ENCODE results near the gene BARX1. TPM values are rescaled to one million over a fixed set of nuclear protein-coding genes. Genes with fewer than 3 reads are reported as not detected.

BARX1 gene
- total RNA-seq, 1 donor from 2014 or later: not detected

- Histone ChIP-seq H3K4me3 (ENCODE audit: low read depth, low read length) (no peak overlapping the region), H3K36me3 (ENCODE audit: control insufficient read depth, insufficient read depth, low read length) (no peaks in the 10 kb centered on the region), H3K27me3 (ENCODE audit: control insufficient read depth, insufficient read depth, low read length) (peaks cover 12% of the 10 kb centered on the region)
- DNase-seq (ENCODE audit: low read depth): no peak
- no peak for TF ChIP-seq CTCF (IDR thresholded peaks at IDR 0.05; ENCODE audit: insufficient read depth, low read length, poor library complexity, severe bottlenecking)
Measured at GRCh38 chr9:93908591-93909241, 46.4 kb downstream of the BARX1 start.

GRCh38 chr9:93907551-93908199 is 47.5 kb downstream of the BARX1 start:
- TF ChIP-seq CTCF (IDR thresholded peaks at IDR 0.05; ENCODE audit: insufficient read depth, low read length, poor library complexity, severe bottlenecking): no peak
- DNase-seq (ENCODE audit: low read depth): no peak
- Histone ChIP-seq H3K4me3 (ENCODE audit: low read depth, low read length) (no peak overlapping the region), H3K27me3 (ENCODE audit: control insufficient read depth, insufficient read depth, low read length) (peaks cover 12% of the 10 kb centered on the region), H3K36me3 (ENCODE audit: control insufficient read depth, insufficient read depth, low read length) (no peaks in the 10 kb centered on the region)

- peaks cover 6% of the 10 kb centered on the region for H3K27me3 ChIP-seq (ENCODE audit: control insufficient read depth, insufficient read depth, low read length)
- no peak for DNase-seq (ENCODE audit: low read depth)
- H3K4me3 ChIP-seq (ENCODE audit: low read depth, low read length): no peak overlapping the region
- TF ChIP-seq CTCF (IDR thresholded peaks at IDR 0.05; ENCODE audit: insufficient read depth, low read length, poor library complexity, severe bottlenecking): no peak
- H3K36me3 ChIP-seq (ENCODE audit: control insufficient read depth, insufficient read depth, low read length): no peaks in the 10 kb centered on the region
Measured at GRCh38 chr9:93906195-93906880, 48.8 kb downstream of the BARX1 start.

GRCh38 chr9:93905473-93906133 is 49.6 kb downstream of the BARX1 start:
- DNase-seq (ENCODE audit: low read depth): no peak
- H3K4me3 ChIP-seq (ENCODE audit: low read depth, low read length): no peak overlapping the region
- H3K27me3 ChIP-seq (ENCODE audit: control insufficient read depth, insufficient read depth, low read length): peaks cover 5% of the 10 kb centered on the region
- TF ChIP-seq CTCF (IDR thresholded peaks at IDR 0.05; ENCODE audit: insufficient read depth, low read length, poor library complexity, severe bottlenecking): no peak
- no peaks in the 10 kb centered on the region for H3K36me3 ChIP-seq (ENCODE audit: control insufficient read depth, insufficient read depth, low read length)

- no peak for DNase-seq (ENCODE audit: low read depth)
- no peak overlapping the region for H3K4me3 ChIP-seq (ENCODE audit: low read depth, low read length)
- H3K36me3 ChIP-seq (ENCODE audit: control insufficient read depth, insufficient read depth, low read length): no peaks in the 10 kb centered on the region
- TF ChIP-seq CTCF (IDR thresholded peaks at IDR 0.05; ENCODE audit: insufficient read depth, low read length, poor library complexity, severe bottlenecking): no peak
- peaks cover 5% of the 10 kb centered on the region for H3K27me3 ChIP-seq (ENCODE audit: control insufficient read depth, insufficient read depth, low read length)
Measured at GRCh38 chr9:93904649-93905472, 50.3 kb downstream of the BARX1 start.

Data from kidney epithelial cell (primary cell).